ENCODE measurements around the gene TNFRSF8.
"Not testable (repeated sequence)": the region's sequence is repeated elsewhere in the genome, so short reads cannot be mapped to it uniquely, and the experiment has no call there.

TNFRSF8 gene

GRCh38 chr1:12088607-12089006 lies 25.5 kb downstream of the TNFRSF8 start:
- DNase-seq = peak; percentile 89

GRCh38 chr1:12090326-12090725 lies 27.2 kb downstream of the TNFRSF8 start:
- no peak for DNase-seq

- DNase-seq = no peak
Measured at GRCh38 chr1:12091191-12091590, 28.1 kb downstream of the TNFRSF8 start.

DNA sequence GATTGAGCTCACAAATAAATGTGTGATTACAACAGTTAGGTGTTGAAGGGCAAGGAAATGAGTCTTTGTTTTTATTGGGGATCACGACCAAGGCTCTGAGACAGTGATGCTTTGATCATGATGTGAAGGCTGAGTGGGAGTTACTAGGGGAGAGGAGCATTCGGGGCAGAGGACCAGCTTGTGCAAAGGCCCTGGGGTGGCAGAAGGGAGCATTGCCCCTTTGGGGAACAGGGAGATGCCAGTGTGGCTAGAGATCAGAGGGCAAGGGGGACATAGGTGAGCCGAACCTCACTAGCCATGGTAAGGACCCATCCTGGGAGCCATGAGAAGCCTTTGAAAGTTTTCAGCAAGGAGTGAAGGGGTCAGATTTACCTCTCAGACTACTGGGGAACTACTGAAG lies 31.1 kb downstream of the TNFRSF8 start:
- no peak for DNase-seq

- peak; percentile 38 for DNase-seq
Measured at GRCh38 chr1:12095452-12096263, 32.6 kb downstream of the TNFRSF8 start.

- no peak for DNase-seq
Measured at GRCh38 chr1:12096615-12097014, 33.5 kb downstream of the TNFRSF8 start.

DNA sequence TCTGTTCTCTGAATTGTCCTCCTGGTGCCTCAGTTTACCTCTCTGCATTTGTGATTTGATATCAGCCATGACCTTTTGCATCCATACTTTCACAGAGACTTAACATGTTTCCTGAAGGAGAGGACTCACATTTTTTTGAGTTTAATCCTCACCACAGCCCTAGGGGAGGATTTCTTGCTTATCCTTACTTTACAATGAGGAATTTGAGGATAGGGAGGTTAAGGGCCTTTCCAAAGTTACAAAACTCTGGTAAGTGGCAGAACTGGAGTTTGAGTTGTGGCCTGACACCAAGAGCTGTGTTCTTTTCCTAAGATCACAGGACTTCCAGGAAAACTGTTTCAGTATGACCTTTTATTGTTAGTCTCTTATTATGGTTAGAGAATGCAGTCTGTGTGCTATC lies 34.2 kb downstream of the TNFRSF8 start:
- no peak for DNase-seq

DNA sequence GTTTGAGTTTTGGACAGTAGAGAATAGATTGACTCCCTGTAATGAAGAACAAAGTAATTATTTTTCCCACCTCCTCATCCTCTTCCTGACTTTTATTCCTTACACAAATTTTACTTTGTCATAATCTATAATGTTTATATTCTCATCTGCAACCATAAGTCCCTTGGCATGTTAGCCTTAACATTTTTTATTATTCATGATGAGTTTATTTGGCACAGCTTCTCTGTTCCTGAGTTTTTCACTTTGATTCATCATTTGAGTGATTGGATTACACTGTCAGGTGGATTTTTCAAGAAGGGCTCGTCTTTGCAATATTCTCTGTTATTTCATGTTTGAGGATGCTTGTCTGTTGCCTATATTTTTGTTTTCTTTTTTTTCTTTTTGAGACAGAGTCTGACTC lies 35.7 kb downstream of the TNFRSF8 start:
- DNase-seq = no peak

DNA sequence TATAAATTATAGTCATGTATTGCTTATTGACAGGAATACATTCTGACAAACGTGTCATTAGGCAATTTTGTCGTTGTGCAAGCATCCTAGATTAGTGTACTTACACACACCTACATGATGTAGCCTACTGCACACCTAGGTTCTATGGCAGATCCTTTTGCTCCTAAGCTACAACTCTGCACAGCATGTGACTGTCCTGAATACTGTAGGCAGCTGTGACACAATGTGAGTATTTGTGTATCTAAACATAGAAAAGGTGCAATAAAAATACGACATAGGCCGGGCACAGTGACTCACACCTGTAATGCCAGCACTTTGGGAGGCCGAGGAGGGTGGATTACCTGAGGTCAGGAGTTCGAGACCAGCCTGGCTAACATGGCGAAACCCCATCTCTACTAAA lies 36.5 kb downstream of the TNFRSF8 start:
- no peak for DNase-seq

DNA sequence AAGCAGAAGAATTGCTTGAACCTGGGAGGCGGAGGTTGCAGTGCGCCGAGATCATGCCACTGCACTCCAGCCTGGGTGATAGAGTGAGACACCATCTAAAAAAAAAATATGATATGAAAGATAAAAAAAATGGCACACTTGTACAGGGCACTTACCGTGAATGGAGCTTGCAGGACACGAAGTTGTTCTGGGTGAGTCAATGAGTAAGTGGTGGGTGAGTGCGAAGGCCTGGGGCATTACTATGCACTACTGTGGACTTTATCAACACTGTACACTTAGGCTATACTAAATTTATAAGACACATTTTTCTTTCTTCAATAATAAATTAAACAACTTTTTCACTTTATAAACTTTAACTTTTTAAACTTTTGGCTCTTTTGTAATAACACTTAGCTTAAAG lies 37.0 kb downstream of the TNFRSF8 start:
- DNase-seq = no peak

- not testable (repeated sequence) for DNase-seq
Measured at GRCh38 chr1:12101120-12101519, 38.0 kb downstream of the TNFRSF8 start.

DNA sequence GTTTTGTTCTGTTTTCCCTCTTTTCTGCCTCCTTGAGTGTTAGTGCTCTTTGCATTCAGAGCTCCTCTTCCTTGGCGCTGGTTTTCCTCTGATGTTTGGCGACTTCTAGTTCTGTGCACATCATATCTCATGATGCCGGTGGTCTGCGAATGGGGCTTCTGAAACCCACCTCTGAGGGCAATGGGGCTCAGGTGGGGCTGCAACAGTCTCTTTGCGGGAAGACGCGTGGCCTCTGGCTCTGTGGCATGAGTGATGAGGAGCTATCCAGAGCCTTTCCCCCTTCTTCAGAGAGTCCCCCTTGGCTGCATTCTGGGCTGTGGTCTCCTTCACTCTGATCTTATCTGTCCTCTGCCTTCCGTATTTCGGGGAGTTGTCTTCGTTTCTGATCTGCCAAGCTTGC lies 39.0 kb downstream of the TNFRSF8 start:
- no peak for DNase-seq

GRCh38 chr1:12104417-12104816 lies 41.3 kb downstream of the TNFRSF8 start:
- no peak for DNase-seq

DNA sequence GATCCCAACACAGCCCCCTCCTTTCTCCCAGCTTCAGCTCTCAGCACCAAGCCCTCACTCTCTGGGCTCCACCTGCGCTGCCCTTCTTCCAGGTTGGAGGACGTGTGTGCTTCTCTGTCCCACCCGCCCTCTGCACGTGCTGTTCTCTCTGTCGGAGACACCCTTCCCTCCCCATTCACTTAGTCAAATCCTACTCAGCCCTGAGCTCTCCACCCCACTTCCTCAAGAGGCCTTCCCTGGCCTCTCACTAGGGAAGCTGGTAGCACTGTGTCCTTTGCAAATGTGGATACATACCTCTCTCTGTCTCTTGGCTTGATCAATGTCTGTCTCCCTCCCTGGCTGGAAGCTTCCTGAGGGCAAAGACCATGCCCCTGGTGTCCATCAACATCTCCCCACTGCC lies 43.0 kb downstream of the TNFRSF8 start:
- DNase-seq = no peak

DNA sequence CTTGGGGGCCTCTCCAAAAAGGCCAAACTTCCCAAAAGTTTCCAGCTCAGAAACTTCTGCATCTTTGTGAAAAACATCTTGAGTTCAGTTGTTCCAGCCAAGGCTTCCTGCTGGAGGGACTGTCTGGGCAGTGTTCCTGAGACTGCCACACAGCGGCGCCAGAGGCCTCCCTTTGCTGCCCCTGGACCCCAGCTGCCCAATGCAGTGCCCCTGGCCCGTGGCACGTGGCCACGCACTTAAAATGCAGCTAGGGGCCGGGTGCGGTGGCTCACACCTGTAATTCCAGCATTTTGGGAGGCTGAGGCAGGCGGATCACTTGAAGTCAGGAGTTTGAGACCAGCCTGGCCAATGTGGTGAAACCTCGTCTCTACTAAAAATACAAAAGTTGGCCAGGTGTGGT lies 43.8 kb downstream of the TNFRSF8 start:
- peak; percentile 36 for DNase-seq

DNA sequence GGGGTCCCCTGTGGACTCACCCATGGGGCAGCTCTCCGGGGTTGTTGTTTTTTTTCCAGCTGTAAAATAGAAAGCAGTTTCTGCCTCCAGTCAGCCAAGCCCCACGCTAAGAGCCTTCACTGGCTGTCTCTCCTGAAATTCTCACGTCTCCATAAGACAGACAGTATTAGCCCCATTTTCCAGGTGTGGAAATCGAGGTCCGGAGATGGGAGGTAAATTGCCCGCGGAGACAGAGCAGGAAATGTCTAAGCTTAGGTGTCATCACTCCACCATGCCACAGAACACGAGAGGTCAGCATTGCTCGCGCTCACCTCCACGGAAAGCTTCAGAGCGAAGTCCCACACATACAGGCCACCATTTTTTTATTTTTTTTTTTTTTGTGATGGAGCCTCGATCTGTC lies 44.6 kb downstream of the TNFRSF8 start:
- no peak for DNase-seq

DNA sequence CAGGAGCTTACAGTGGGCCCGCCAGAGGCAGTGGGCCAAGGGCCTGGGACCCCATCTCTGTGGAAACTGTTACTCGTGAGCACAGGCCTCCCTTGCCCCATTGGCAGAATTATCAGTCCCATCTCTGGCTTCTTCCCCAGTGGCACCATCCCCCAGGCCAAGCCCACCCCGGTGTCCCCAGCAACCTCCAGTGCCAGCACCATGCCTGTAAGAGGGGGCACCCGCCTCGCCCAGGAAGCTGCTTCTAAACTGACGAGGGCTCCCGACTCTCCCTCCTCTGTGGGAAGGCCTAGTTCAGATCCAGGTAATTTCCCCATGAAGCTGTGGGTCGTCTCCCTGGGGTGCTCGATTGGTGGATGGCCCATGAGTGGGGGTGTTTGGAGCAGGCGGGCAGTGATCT lies 46.8 kb downstream of the TNFRSF8 start:
- no peak for DNase-seq

DNA sequence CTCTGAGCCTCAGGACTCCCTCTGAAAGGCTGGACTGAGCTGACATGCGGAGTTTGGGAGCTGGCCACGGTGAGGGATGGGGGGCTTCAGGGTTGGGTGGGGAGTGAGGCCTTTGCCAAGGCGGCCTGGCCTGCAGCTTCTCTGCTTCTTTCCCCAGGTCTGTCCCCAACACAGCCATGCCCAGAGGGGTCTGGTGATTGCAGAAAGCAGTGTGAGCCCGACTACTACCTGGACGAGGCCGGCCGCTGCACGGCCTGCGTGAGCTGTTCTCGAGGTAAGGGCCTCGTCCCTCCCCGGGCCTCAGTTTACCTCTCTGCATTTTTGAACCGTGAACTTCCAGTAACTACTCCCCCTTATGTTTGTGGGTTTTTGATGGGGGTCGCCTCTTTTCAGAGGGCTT lies 48.6 kb downstream of the TNFRSF8 start:
- DNase-seq = no peak

DNA sequence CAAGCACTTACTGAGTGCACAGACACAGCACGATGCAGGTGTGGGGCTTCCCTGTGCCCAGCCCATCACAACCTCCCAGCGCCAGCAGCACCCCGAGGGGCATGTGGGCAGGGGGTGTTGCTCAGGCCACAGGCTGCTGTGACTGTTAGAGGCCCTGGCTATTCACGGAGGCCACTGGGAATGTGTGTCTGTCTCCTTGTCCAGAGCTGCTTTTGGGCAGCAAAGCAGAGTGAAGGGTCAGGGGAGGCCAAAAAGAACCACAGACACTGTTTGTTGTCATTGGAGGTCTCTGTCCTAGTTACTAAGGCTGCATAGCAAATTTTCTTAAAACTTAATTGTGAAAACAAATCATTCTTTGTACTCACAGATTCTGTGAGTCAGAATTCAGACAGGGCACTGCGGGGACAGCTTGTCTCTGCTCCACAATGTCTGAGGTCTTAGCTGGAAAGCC lies 49.6 kb downstream of the TNFRSF8 start:
- DNase-seq = no peak

GRCh38 chr1:12113433-12114339 lies 50.6 kb downstream of the TNFRSF8 start:
- DNase-seq = peak; percentile 41

DNA sequence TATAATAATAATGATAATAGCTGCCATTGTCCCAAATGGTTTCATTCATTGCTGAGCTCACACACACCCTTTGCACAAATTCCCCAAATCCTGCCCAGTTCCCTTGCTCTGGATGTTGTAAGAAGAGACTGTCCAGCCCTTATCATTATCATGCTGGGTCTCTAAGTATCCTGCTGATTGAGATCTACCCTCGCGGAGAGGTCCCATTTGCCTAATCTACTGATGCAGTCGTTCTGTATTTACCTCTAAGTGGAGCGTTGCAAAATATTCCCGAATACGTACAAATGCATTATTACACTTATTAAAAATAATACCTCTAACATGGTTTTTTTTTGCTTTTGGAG lies 51.2 kb downstream of the TNFRSF8 start:
- no peak for DNase-seq

DNA sequence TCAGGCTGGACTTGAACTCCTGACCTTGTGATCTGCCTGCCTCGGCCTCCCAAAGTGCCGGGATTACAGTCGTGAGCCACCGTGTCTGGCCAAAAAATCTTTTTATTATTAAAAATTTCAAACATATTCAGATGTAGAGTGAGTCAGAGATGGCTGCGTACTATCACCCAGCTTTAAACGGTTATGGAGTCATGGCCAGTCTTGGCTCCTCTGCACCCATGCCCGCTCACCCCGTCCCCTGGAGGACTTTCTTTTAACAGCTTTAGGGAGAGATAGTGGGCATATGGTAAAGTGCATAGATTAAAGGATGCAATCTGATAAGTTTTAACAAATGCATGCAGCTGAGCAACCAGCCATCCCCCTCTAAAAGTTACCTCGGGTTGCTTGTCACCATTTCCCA lies 51.8 kb downstream of the TNFRSF8 start:
- no peak for DNase-seq

DNA sequence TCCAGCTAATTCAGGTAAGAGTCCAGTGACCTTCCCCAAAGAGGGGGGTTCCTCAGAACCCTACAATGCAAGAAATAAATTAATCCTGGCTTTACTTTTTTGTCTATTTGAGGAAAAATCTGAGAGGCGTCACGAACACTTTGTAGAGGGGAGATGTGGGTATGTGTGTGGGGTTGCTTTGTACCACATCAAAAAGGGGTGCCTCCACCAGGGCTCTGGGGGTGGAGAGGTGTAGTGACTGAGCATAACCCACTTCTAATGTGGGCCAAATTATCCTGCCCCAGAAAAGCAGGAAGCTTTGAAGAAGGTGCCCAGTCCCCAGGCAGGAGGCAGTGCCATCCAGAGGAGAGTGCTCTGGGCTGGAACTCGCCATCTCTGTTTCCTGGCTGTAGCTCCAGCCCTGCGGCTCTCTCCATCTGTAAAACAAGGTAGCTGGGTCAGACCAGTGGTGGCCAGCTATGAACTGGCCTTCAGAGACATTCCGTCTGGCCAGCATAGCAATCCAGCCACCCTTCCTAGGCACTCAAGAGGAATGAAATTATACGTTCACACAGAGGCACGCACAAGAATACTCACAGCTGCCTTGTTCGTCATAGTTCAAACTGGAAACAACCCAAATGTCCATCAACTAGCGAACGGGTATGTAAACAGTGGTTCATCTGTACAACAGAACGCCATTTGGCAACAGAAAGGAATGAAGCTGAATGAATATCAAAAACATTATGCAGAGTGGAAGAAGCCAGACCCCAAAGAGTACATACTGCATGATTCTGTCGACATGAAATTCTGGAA lies 58.3 kb downstream of the TNFRSF8 start:
- DNase-seq = no peak

Data from hematopoietic multipotent progenitor cell treated with erythropoietin and hydrocortisone succinate and interleukin-3 and kit ligand, for 4 days (in vitro differentiated cells).